CD4-positive, alpha-beta T cell treated with Interleukin-4 for 1 hour (primary cell): ENCODE data around the gene ATG9B.
"Not testable (repeated sequence)": the region's sequence is repeated elsewhere in the genome, so short reads cannot be mapped to it uniquely, and the experiment has no call there.

Experiments used
- DNase-seq, 2 donors: peaks; one replicate each; pipeline ENCODE4 v3.0.0-alpha.2; 2020 to 2022

The ATG9B gene

GRCh38 chr7:151057989-151058780 lies 33.9 kb upstream of the ATG9B start:
- DNase-seq = peak; percentile 99

DNA sequence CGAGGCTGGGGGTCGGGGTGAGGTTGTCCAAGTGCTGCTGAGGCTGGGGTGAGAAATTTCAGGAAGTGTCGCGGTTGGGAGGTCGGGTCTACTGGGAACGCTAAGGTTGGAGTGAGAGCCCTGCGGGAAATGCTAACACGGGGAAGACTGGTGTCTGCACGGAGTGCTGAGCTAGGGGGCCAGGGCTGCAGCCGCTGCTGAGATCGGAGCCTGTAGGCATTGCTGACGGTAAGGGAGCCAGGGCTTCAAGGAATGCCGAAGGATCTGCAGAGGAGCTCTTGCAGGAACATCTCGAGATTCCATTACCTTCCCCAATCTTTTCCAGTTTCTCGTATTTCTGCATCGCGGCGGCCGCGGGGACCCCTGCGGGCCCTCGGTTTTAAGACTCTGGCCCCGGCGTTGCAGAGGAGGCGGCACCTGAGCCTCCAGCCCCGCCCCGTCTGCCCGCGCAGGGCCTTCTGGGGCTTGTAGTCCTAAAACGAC lies 33.3 kb upstream of the ATG9B start, which contains the start of gene CDK5:
TSS of gene CDK5 (minus strand) at position 392 of the 483 bp plus-strand sequence. CDS start at position 343, 49 bp downstream.
- DNase-seq = no peak

- no peak for DNase-seq
Measured at GRCh38 chr7:151056666-151057505, 32.6 kb upstream of the ATG9B start.

DNA sequence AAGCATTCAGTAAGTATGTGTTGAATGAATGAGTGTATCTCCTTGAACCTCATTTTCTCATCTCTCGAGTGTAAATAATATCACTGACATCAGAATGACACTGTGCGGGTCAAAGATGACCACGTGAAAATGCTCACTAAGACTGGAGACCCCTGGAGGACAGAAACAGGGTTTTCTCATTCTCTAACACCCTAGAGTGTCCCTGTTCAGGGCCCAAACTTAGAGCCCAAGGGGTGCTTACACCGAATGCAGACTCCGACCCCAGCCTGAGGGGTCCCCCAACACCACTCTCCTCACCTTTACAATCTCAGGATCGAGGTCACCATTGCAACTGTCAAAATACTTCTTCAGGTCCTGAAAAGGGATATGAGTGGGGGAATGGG lies 32.0 kb upstream of the ATG9B start:
- DNase-seq = no peak

DNA sequence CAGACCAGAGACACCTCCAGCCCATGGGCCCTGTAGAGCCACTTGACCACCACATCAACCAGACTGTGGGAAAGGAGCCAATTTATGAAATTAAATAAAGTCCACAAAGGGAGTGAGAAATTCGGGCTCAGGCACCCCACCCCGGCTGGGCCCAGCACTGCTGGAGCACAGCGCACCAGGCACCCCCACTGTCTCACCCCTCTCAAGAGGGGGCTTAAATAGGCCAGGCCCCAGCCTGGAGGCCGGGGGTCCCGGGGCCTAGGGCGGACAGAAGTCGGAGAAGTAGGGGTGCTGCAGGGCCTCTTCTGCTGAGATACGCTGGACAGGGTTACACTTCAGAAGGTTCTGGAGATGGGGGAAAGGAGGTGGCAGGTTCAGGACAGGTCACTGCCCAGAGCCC lies 29.5 kb upstream of the ATG9B start:
- DNase-seq = no peak

GRCh38 chr7:151053096-151053495 lies 28.8 kb upstream of the ATG9B start:
- DNase-seq = no peak

GRCh38 chr7:151051108-151051507 lies 26.8 kb upstream of the ATG9B start:
- DNase-seq = peak; percentile 39 to 55

GRCh38 chr7:151048911-151049463 lies 24.7 kb upstream of the ATG9B start:
- no peak for DNase-seq

- no peak for DNase-seq
Measured at GRCh38 chr7:151047976-151048815, 23.9 kb upstream of the ATG9B start, which contains the start of gene ASIC3. ASIC3 (plus strand) TSS chr7:151048531; CDS start chr7:151048886, 355 bp downstream.

DNA sequence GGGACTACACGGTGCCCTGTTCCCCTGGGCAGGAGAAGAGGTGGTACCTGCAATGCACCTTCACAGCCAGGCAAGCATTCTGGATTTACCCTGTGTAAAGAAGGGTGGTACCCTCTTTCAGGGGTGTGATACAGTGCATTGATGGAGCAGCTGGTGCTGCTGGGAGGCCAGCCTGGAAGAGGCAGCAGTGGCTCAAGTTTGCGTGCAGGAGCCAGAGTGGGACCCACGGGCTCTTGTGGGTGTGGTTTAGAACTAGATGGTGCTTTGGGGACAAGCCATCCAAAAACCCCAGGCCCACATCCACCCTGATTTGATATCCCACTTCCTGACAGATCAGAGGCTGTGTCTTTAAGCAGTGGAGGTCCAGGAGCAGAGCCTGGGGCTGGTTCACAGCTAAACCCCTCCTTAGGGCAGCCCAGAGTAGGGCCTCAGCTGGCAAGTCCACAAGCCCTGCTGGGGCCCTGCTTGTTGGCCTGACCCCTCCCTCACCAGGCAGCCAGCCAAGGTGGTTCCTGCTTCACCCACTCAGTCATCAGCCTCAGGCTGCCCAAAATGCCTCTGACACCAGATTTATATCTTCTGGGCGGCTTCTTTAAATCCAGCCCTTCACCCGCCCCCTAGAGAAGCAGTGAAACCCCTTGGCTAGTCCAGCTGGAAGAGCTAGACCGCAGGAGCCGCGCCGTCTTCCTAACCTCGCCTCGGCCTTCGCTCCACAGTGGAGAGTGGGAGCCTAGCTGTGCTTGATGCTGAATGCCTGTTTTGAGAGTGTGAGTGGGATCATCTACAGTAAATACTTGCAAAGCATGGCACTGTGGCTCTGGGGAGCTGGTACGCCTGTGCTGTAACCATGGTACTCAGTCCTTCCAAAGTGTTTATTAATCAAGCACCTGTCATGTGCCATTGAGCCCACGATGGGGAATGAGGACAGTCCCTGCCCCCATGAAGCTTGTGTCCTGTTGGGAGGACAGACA lies 22.6 kb upstream of the ATG9B start:
- DNase-seq = no peak

GRCh38 chr7:151045967-151046366 lies 21.7 kb upstream of the ATG9B start:
- DNase-seq = no peak

- DNase-seq = no peak
Measured at GRCh38 chr7:151045262-151045661, 21.0 kb upstream of the ATG9B start.

DNA sequence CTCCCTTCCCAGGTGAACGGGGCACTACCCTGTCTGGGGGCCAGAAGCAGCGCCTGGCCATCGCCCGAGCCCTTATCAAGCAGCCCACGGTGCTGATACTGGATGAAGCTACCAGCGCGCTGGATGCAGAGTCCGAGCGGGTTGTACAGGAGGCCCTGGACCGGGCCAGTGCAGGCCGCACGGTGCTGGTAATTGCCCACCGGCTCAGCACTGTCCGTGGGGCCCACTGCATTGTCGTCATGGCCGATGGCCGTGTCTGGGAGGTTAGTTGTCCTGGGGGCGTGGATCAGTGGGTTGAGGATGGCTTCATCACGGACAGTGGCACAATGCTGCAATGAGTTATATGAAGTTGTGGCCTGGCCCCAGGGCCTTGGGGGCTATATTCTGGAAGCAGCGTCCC lies 19.7 kb upstream of the ATG9B start:
- no peak for DNase-seq

DNA sequence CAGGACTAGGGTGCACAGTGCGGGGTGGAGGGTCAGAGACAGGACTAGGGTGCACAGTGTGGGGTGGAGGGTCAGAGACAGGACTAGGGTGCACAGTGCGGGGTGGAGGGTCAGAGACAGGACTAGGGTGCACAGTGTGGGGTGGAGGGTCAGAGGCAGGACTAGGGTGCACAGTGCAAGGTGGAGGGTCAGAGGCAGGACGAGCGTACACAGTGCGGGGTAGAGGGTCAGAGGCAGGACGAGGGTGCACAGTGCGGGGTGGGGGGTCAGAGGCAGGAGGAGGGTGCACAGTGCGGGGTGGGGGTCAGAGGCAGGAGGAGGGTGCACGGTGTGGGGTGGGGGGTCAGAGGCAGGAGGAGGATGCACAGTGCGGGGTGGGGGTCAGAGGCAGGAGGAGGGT lies 19.2 kb upstream of the ATG9B start:
- DNase-seq = not testable (repeated sequence)

DNA sequence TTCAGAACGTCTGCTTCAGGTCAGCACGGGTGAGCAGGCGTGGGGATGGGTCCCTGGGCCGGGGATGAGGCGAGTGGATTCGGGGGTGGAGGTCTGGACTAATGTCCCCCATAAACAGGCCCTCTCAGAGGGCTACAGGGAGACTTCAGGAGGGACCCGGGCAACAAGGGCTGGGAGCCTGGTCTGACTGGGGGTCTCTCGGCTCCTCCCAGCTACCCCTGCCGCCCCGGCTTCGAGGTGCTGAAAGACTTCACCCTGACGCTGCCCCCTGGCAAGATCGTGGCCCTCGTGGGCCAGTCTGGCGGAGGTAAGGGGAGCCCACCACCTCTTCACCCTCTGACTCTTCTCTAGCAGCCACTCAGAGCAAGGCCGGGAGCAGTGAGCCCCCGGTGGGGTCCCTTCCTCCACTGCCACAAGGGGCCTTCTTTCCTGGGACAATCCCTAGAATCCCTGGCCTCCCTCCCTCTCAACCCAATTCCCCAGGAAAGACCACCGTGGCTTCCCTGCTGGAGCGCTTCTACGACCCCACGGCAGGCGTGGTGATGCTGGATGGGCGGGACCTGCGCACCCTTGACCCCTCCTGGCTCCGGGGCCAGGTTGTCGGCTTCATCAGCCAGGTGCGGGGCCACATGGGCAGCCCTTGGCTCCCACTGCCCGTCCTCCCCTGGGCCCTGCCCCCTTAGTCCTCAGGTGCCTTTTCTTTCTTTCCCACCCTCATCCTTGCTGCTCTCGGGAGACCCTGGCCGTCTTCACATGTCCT lies 16.5 kb upstream of the ATG9B start:
- no peak for DNase-seq

- no peak for DNase-seq
Measured at GRCh38 chr7:151039850-151040548, 15.7 kb upstream of the ATG9B start.

- peak in 1 of 2 donors; percentile 63 for DNase-seq
Measured at GRCh38 chr7:151038951-151039849, 14.9 kb upstream of the ATG9B start.

DNA sequence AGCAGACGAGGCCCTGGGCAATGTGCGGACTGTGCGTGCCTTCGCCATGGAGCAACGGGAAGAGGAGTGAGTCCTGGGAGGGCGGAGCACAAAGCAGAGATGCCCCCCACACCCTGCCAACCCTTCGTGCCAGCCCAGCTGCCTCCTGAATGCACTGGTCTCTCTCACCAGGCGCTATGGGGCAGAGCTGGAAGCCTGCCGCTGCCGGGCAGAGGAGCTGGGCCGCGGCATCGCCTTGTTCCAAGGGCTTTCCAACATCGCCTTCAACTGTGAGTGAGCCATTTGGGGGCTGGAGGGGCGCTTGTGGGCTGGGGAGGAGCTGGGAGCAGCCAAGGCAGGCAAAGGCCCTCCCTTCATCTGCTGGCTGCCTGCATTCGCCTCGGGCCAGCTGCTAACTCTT lies 11.6 kb upstream of the ATG9B start:
- DNase-seq = no peak
